SK-N-SH (cell line): ENCODE results near the gene ISOC2. TPM values are rescaled to one million over a fixed set of nuclear protein-coding genes. Genes with fewer than 3 reads are reported as not detected.

Experiments used
- CTCF ChIA-PET: fragments of 300-600, 350-600 bp; formaldehyde crosslinking; extraction: SDS; loops from one replicate; lab custom pipeline; 2021; lab: Yijun Ruan, JAX
- POLR2A ChIA-PET: fragments of 350-600 bp; sonication (Branson Sonifier 250); formaldehyde crosslinking; extraction: SDS; loops from one replicate; lab custom pipeline; 2020; ENCODE audit warnings: antibody characterized with exemption, inconsistent platforms; lab: Yijun Ruan, JAX
- DNase-seq: peaks from one replicate; pipeline ENCODE4 v3.0.0; 2012
- H2AFZ ChIP-seq: fragments of 200-600 bp; sonication (generic); 2 replicates; pipeline ENCODE4 v1.8.1; 2016; ENCODE audit warnings: antibody characterized with exemption, mild to moderate bottlenecking, low read depth
- H3F3A ChIP-seq: fragments of 200-600 bp; sonication (generic); replicated peaks from 2 replicates; pipeline ENCODE3; 2016; ENCODE audit warnings: antibody characterized with exemption, mild to moderate bottlenecking; ENCODE audit not compliant: insufficient read depth
- H3K27ac ChIP-seq, 2 experiments: fragments of 200-500 bp in 1 of 2; fragments of 200-600 bp in 1 of 2; sonication (Bioruptor generic) in 1 of 2; sonication (generic), shearing (Covaris generic) in 1 of 2; 2 replicates each; pipeline versions ENCODE4 v1.5.1 to v1.6.1; 2014 to 2016; ENCODE audit warnings: low read depth in 2 of 2, inconsistent platforms in 1 of 2, low read length in 1 of 2, mild to moderate bottlenecking in 1 of 2, mixed read lengths in 1 of 2
- H3K27me3 ChIP-seq: fragments of 200-600 bp; sonication (generic), shearing (Covaris generic); 2 replicates; pipeline ENCODE4 v1.6.1; 2016; ENCODE audit warnings: mixed run types; ENCODE audit not compliant: insufficient read depth
- H3K36me3 ChIP-seq, 2 experiments: fragments of 200-500 bp in 1 of 2; fragments of 200-600 bp in 1 of 2; sonication (Bioruptor generic) in 1 of 2; sonication (generic) in 1 of 2; replicated peaks in 1 of 2; 2 replicates each; pipeline versions ENCODE3 to v1.5.1; 2014 to 2016; ENCODE audit warnings: low read length in 1 of 2, mild to moderate bottlenecking in 1 of 2; ENCODE audit not compliant: insufficient read depth in 2 of 2, control insufficient read depth in 1 of 2
- H3K4me1 ChIP-seq, 2 experiments: fragments of 200-500 bp in 1 of 2; fragments of 200-600 bp in 1 of 2; sonication (Bioruptor generic) in 1 of 2; sonication (generic), shearing (Covaris generic) in 1 of 2; 2 replicates each; pipeline versions ENCODE4 v1.5.1 to v1.6.1; 2014 to 2016; ENCODE audit warnings: low read depth in 1 of 2, low read length in 1 of 2, mixed run types in 1 of 2; ENCODE audit not compliant: insufficient read depth in 2 of 2, control insufficient read depth in 1 of 2
- H3K4me2 ChIP-seq: fragments of 200-600 bp; sonication (generic), shearing (Covaris generic); 2 replicates; pipeline ENCODE4 v1.6.1; 2017; ENCODE audit warnings: mixed run types
- H3K4me3 ChIP-seq, 2 experiments: fragments of 200-500 bp in 1 of 2; fragments of 200-600 bp in 1 of 2; sonication (Bioruptor generic) in 1 of 2; sonication (generic), shearing (Covaris generic) in 1 of 2; 2 replicates each; pipeline versions ENCODE4 v1.5.1 to v1.8.1; 2014 to 2016; ENCODE audit warnings: low read depth in 2 of 2, inconsistent platforms in 1 of 2, low read length in 1 of 2, mild to moderate bottlenecking in 1 of 2, mixed read lengths in 1 of 2, moderate library complexity in 1 of 2
- H3K79me2 ChIP-seq: fragments of 200-600 bp; sonication (generic); 2 replicates; pipeline ENCODE4 v1.8.1; 2017; ENCODE audit warnings: mild to moderate bottlenecking; ENCODE audit not compliant: insufficient read depth
- H3K9ac ChIP-seq: fragments of 200-600 bp; sonication (generic); 2 replicates; pipeline ENCODE4 v1.6.1; 2017; ENCODE audit warnings: mixed run types
- H3K9me2 ChIP-seq: fragments of 200-600 bp; sonication (generic); 2 replicates; pipeline ENCODE4 v1.6.1; 2017; ENCODE audit warnings: mixed run types
- H3K9me3 ChIP-seq: fragments of 200-600 bp; sonication (generic); 2 replicates; pipeline ENCODE4 v1.6.1; 2017; ENCODE audit warnings: mixed run types, mild to moderate bottlenecking, moderate library complexity
- H4K20me1 ChIP-seq: fragments of 200-600 bp; sonication (generic); 2 replicates; pipeline ENCODE4 v1.6.1; 2017; ENCODE audit warnings: mild to moderate bottlenecking, mixed run types; ENCODE audit not compliant: insufficient read depth
- CHD2 ChIP-seq: fragments of 150-350 bp; IDR thresholded peaks from 2 replicates; pipeline ENCODE4 v1.6.1; 2018; ENCODE audit warnings: low read length; ENCODE audit not compliant: partially characterized antibody
- ELF1 ChIP-seq: IDR thresholded peaks from 2 replicates; pipeline ENCODE4 v1.4.0; 2012
- EP300 ChIP-seq, 2 experiments: IDR thresholded peaks; 2 replicates each; pipeline versions ENCODE4 v1.4.0 to v1.6.1; 2012; ENCODE audit warnings: borderline replicate concordance in 1 of 2, low read depth in 1 of 2, low read length in 1 of 2
- FOSL2 ChIP-seq: IDR thresholded peaks from 2 replicates; pipeline ENCODE4 v1.4.0; 2012; ENCODE audit warnings: low read depth, mild to moderate bottlenecking, moderate library complexity, borderline replicate concordance
- GABPA ChIP-seq: IDR thresholded peaks from 2 replicates; pipeline ENCODE4 v1.4.0; 2012; ENCODE audit warnings: low read depth, mild to moderate bottlenecking
- GATA2 ChIP-seq: sonication (generic); formaldehyde crosslinking; IDR thresholded peaks from 2 replicates; pipeline ENCODE4 v1.5.0; 2020; ENCODE audit warnings: mild to moderate bottlenecking, missing genetic modification reagents
- JUND ChIP-seq: IDR thresholded peaks from 2 replicates; pipeline ENCODE4 v1.4.0; 2012
- NFIC ChIP-seq: IDR thresholded peaks from 2 replicates; pipeline ENCODE4 v1.4.0; 2012; ENCODE audit warnings: borderline replicate concordance
- NRF1 ChIP-seq: IDR thresholded peaks from 2 replicates; pipeline ENCODE4 v1.6.1; 2012; ENCODE audit warnings: low read depth, mild to moderate bottlenecking, low read length
- POLR2AphosphoS5 ChIP-seq: IDR thresholded peaks from 2 replicates; pipeline ENCODE4 v1.6.1; 2012; ENCODE audit warnings: low read depth, low read length
- RAD21 ChIP-seq: IDR thresholded peaks from 2 replicates; pipeline ENCODE4 v1.6.1; 2012; ENCODE audit warnings: mild to moderate bottlenecking, low read length
- RCOR1 ChIP-seq: fragments of 150-350 bp; IDR thresholded peaks from 2 replicates; pipeline ENCODE4 v1.6.1; 2017; ENCODE audit warnings: antibody characterized with exemption, low read length
- RFX5 ChIP-seq: IDR thresholded peaks from 2 replicates; pipeline ENCODE4 v1.6.1; 2012; ENCODE audit warnings: mild to moderate bottlenecking, improper control_type of control experiment, low read length
- RXRA ChIP-seq: IDR thresholded peaks from 2 replicates; pipeline ENCODE4 v1.4.0; 2012; ENCODE audit warnings: low read depth, mild to moderate bottlenecking, borderline replicate concordance
- SMC3 ChIP-seq: IDR thresholded peaks from 2 replicates; pipeline ENCODE4 v1.6.1; 2012; ENCODE audit warnings: low read depth, low read length, improper control_type of control experiment
- TAF1 ChIP-seq: IDR thresholded peaks from 2 replicates; pipeline ENCODE4 v1.6.1; 2012; ENCODE audit warnings: low read depth, mild to moderate bottlenecking, low read length, moderate library complexity, borderline replicate concordance
- TCF12 ChIP-seq: IDR thresholded peaks from 2 replicates; pipeline ENCODE4 v1.4.0; 2012
- WGBS: methylation state at CpG from one replicate; pipeline ENCODE4 v1.1.6; 2017; ENCODE audit warnings: low lambda C conversion rate; 5-methylcytosine and 5-hydroxymethylcytosine counted together
- polyA plus RNA-seq, 3 experiments: library from polyadenylated mRNA; depleted of rRNA; stranded (reverse); fragments of >200 nt; gene quantifications; 2 replicates each; pipeline ENCODE4 v1.2.3, GENCODE V29; 2012
- TF ChIP-seq, protein P1 (sequence below): fragments of 150-350 bp; IDR thresholded peaks from 2 replicates; pipeline ENCODE4 v1.6.1; 2017; ENCODE audit warnings: antibody characterized with exemption, low read length, low read depth, borderline replicate concordance
- TF ChIP-seq, protein P2 (sequence below): fragments of 200-600 bp; sonication (generic); IDR thresholded peaks from 2 replicates; pipeline ENCODE4 v1.6.1; 2017; ENCODE audit warnings: antibody characterized with exemption, mild to moderate bottlenecking, moderate library complexity

Gene ISOC2
- polyA plus RNA-seq, 1 of the 3 experiments (the other 2 are of a cell fraction), result 65.4 TPM

DNA sequence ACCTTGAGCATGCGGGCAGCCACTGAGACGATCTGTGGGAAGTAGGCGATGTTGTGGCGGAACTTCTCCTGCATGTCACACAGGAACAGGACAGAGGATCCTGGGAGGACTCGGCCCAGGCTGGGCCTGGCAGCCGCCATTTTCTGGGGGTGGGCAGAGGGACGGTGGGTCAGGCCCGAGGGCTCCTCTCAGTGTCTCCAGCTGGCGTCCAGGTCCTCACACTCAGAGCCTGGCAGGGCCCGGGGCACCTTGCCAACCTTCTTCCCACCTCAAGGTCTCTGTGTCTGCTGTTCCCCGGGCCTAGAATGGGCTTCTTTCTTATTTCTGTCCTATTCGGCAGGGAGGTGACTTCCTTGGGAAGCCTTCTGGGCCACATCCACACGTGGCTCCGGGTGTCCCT is 5.1 kb downstream of the ISOC2 start:
- Histone ChIP-seq H3K4me2 (no peak overlapping the region), H3F3A (peaks cover 26% of the 10 kb centered on the region), H3K4me3 (no peak overlapping the region), H3K9me2 (no peaks in the 10 kb centered on the region), H3K9me3 (no peaks in the 10 kb centered on the region), H3K27me3 (peaks cover 11% of the 10 kb centered on the region), H4K20me1 (peaks cover 15% of the 10 kb centered on the region), H3K4me1 (peaks cover 9 to 24% of the 10 kb centered on the region in 2 experiments; a peak in 2 of 4 replicates), H2AFZ (no peak overlapping the region), H3K79me2 (peaks cover 12% of the 10 kb centered on the region; the same call in 1 of the 2 replicates), H3K36me3 (no peaks in the 10 kb centered on the region), H3K9ac (no peak overlapping the region), H3K27ac (no peak overlapping the region)
- DNase-seq, result no peak
- TF ChIP-seq TAF1 (no peak), POLR2AphosphoS5 (no peak), RAD21 (no peak), RXRA (no peak), JUND (no peak), RFX5 (no peak), ELF1 (no peak), EP300 (IDR thresholded peaks at IDR 0.05; ENCODE audit: borderline replicate concordance in 1 of 2, low read depth in 1 of 2, low read length in 1 of 2) (no peak), RCOR1 (no peak), NFIC (no peak), CHD2 (no peak), SMC3 (no peak), GABPA (no peak), TCF12 (no peak), FOSL2 (no peak), NRF1 (no peak), GATA2 (CRISPR knock-in tag) (no peak)
- TF ChIP-seq, protein P1, sequence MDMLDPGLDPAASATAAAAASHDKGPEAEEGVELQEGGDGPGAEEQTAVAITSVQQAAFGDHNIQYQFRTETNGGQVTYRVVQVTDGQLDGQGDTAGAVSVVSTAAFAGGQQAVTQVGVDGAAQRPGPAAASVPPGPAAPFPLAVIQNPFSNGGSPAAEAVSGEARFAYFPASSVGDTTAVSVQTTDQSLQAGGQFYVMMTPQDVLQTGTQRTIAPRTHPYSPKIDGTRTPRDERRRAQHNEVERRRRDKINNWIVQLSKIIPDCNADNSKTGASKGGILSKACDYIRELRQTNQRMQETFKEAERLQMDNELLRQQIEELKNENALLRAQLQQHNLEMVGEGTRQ, result no peak
- TF ChIP-seq, protein P2, sequence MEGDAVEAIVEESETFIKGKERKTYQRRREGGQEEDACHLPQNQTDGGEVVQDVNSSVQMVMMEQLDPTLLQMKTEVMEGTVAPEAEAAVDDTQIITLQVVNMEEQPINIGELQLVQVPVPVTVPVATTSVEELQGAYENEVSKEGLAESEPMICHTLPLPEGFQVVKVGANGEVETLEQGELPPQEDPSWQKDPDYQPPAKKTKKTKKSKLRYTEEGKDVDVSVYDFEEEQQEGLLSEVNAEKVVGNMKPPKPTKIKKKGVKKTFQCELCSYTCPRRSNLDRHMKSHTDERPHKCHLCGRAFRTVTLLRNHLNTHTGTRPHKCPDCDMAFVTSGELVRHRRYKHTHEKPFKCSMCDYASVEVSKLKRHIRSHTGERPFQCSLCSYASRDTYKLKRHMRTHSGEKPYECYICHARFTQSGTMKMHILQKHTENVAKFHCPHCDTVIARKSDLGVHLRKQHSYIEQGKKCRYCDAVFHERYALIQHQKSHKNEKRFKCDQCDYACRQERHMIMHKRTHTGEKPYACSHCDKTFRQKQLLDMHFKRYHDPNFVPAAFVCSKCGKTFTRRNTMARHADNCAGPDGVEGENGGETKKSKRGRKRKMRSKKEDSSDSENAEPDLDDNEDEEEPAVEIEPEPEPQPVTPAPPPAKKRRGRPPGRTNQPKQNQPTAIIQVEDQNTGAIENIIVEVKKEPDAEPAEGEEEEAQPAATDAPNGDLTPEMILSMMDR, result no peak
- POLR2A ChIA-PET, result no interaction called here
- WGBS, result 94% methylated on average over 10 of the region's 14 CpGs
- CTCF ChIA-PET, result interaction anchor here (1.4 kb wide), 1 partner anchor 11 kb away, joined by 3 read pairs; no protein-coding TSS in a partner anchor
